ENCODE measurements around the gene YBX1.

DNA sequence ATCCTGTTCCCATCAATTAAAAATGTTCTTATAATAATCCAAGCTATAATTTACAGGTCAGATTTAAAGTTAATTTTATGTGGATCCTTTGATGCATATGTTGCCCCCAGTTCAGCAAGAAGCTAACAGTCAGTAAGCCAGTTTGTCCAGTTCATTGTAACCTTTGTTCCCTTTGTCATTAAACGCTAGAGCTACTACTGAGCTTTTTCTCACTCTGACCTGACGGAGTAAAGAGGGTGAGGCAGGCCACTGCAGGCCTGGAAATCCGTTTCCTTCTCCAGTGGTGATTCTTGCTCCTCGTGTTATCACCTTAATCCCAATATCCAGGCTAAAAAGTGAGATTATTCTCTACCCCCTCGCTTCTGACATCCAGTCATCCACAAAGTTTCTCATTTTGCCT lies 10.2 kb downstream of the YBX1 start:
- TF ChIP-seq CTCF (IDR thresholded peaks at IDR 0.05 in 4 of 5, conservative IDR thresholded peaks at IDR 0.05 in 1 of 5) (no peak), POLR2A (IDR thresholded peaks at IDR 0.05) (no peak)
